GM23338 (cell line): Measurements from ENCODE around the gene PRCC. TPM values are rescaled to one million over a fixed set of nuclear protein-coding genes. Genes with fewer than 3 reads are reported as not detected.

Experiments used
- ATAC-seq: fragments of 200-7000 bp; cut with Tn5 transposase; 3 replicates; pipeline ENCODE4 v1.9.1; 2020
- DNase-seq: peaks from one replicate; pipeline ENCODE4 v3.0.0-alpha.2; 2015; ENCODE audit warnings: low spot score
- H2AFZ ChIP-seq: fragments of 200-600 bp; sonication (generic); 2 replicates; pipeline ENCODE4 v1.8.0; 2016; ENCODE audit warnings: antibody characterized with exemption, mild to moderate bottlenecking, moderate library complexity
- H3F3A ChIP-seq: fragments of 200-600 bp; sonication (generic); replicated peaks from 2 replicates; pipeline ENCODE4 v1.8.0; 2017; ENCODE audit warnings: antibody characterized with exemption, mixed run types, low read depth
- H3K27ac ChIP-seq: fragments of 200-600 bp; sonication (generic); 2 replicates; pipeline ENCODE4 v1.6.1; 2016; ENCODE audit warnings: low read depth
- H3K27me3 ChIP-seq: fragments of 200-600 bp; sonication (generic); 2 replicates; pipeline ENCODE4 v1.8.0; 2016; ENCODE audit warnings: mild to moderate bottlenecking, mixed run types, moderate library complexity; ENCODE audit not compliant: insufficient read depth
- H3K36me3 ChIP-seq: fragments of 200-600 bp; sonication (generic); 2 replicates; pipeline ENCODE4 v1.8.0; 2016; ENCODE audit warnings: mild to moderate bottlenecking; ENCODE audit not compliant: insufficient read depth
- H3K4me1 ChIP-seq: fragments of 200-600 bp; sonication (generic); 2 replicates; pipeline ENCODE4 v1.8.0; 2016; ENCODE audit warnings: mild to moderate bottlenecking, moderate library complexity; ENCODE audit not compliant: insufficient read depth
- H3K4me2 ChIP-seq: fragments of 200-600 bp; sonication (generic); 2 replicates; pipeline ENCODE4 v1.7.1; 2017; ENCODE audit warnings: mixed run types
- H3K4me3 ChIP-seq: fragments of 200-600 bp; sonication (generic); 2 replicates; pipeline ENCODE4 v1.6.1; 2016; ENCODE audit warnings: mixed run types
- H3K79me2 ChIP-seq: fragments of 200-600 bp; sonication (generic); replicated peaks from 2 replicates; pipeline ENCODE4 v1.8.0; 2017; ENCODE audit warnings: mild to moderate bottlenecking; ENCODE audit not compliant: insufficient read depth
- H3K9me2 ChIP-seq: fragments of 200-600 bp; sonication (generic); 2 replicates; pipeline ENCODE4 v1.8.0; 2017; ENCODE audit not compliant: insufficient read depth
- H4K20me1 ChIP-seq: fragments of 200-600 bp; sonication (generic); replicated peaks from 2 replicates; pipeline ENCODE4 v1.8.0; 2017; ENCODE audit warnings: mild to moderate bottlenecking; ENCODE audit not compliant: insufficient read depth
- H3K27ac Mint-ChIP-seq: 2 replicates; pipeline ENCODE4 v1.8.0; 2020; ENCODE audit warnings: inconsistent platforms, mild to moderate bottlenecking, moderate library complexity, mixed read lengths
- H3K27me3 Mint-ChIP-seq: 3 replicates; pipeline ENCODE4 v1.8.0; 2022; ENCODE audit warnings: low read depth, mild to moderate bottlenecking, moderate library complexity, mixed read lengths, inconsistent platforms; ENCODE audit not compliant: insufficient read depth, poor library complexity
- H3K36me3 Mint-ChIP-seq: 3 replicates; pipeline ENCODE4 v1.8.0; 2021; ENCODE audit warnings: low read depth, mild to moderate bottlenecking, inconsistent platforms, moderate library complexity, mixed read lengths
- H3K4me1 Mint-ChIP-seq: 3 replicates; pipeline ENCODE4 v1.8.0; 2020; ENCODE audit warnings: mild to moderate bottlenecking, inconsistent platforms, mixed read lengths
- H3K4me3 Mint-ChIP-seq: 3 replicates; pipeline ENCODE4 v1.8.0; 2021; ENCODE audit warnings: moderate library complexity, mild to moderate bottlenecking, inconsistent platforms, mixed read lengths
- H3K9me3 Mint-ChIP-seq: 3 replicates; pipeline ENCODE4 v1.8.0; 2020; ENCODE audit warnings: moderate library complexity, mild to moderate bottlenecking, inconsistent platforms, mixed read lengths
- ETS1 ChIP-seq: IDR thresholded peaks from 2 replicates; pipeline ENCODE4 v1.6.1; 2016; ENCODE audit warnings: antibody characterized with exemption
- EZH2 ChIP-seq: fragments of 200-600 bp; sonication (generic); IDR thresholded peaks from one replicate; pipeline ENCODE4 v1.8.0; 2017; ENCODE audit warnings: antibody characterized with exemption, mild to moderate bottlenecking, low read depth; ENCODE audit not compliant: unreplicated experiment
- JUNB ChIP-seq: IDR thresholded peaks from one replicate; pipeline ENCODE4 v1.6.1; 2016; ENCODE audit warnings: antibody characterized with exemption; ENCODE audit not compliant: unreplicated experiment
- POLR2AphosphoS5 ChIP-seq: IDR thresholded peaks from 2 replicates; pipeline ENCODE4 v1.6.1; 2016; ENCODE audit warnings: antibody characterized with exemption, low read depth
- REST ChIP-seq: IDR thresholded peaks from one replicate; pipeline ENCODE4 v1.6.1; 2018; ENCODE audit warnings: antibody characterized with exemption; ENCODE audit not compliant: unreplicated experiment
- STAT1 ChIP-seq: IDR thresholded peaks from one replicate; pipeline ENCODE4 v1.6.1; 2016; ENCODE audit warnings: antibody characterized with exemption; ENCODE audit not compliant: unreplicated experiment
- ZNF114 ChIP-seq: fragments of 250-450 bp; sonication (Bioruptor Pico); IDR thresholded peaks from 2 replicates; pipeline ENCODE4 v1.5.0; 2020; ENCODE audit warnings: mild to moderate bottlenecking, moderate library complexity
- polyA plus RNA-seq: library from polyadenylated mRNA; unstranded; fragments of >200 nt; fragmentation: Nextera tagmentation; extraction: Ambion mirVana; gene quantifications from 2 replicates; pipeline ENCODE4 v1.2.1, GENCODE V29; 2016
- total RNA-seq: library from RNA; depleted of rRNA; stranded (reverse); fragments of >200 nt; shearing (Covaris generic); gene quantifications from 2 replicates; pipeline ENCODE4 v1.2.3, GENCODE V29; 2014

PRCC gene
- total and polyA plus RNA-seq, 2 experiments from 2014 or later = 66.2 to 72.9 TPM

GRCh38 chr1:156804572-156805243, 37.4 kb downstream of the PRCC start (continued):
- TF ChIP-seq ETS1 (no peak), REST (no peak), POLR2AphosphoS5 (no peak), STAT1 (no peak), EZH2 (no peak), ZNF114 (CRISPR knock-in tag) (no peak), JUNB (no peak)

- Mint-ChIP-seq H3K4me1 (peaks cover 6% of the 10 kb centered on the region; the same call in 2 of the 3 replicates), H3K27me3 (peaks cover 21% of the 10 kb centered on the region), H3K4me3 (no peak overlapping the region), H3K36me3 (peaks cover 11% of the 10 kb centered on the region), H3K27ac (no peak overlapping the region), H3K9me3 (no peaks in the 10 kb centered on the region)
- H2AFZ ChIP-seq = no peak overlapping the region
- H3K4me3 ChIP-seq = no peak overlapping the region
- TF ChIP-seq ZNF114 (CRISPR knock-in tag) = no peak
- H3K27ac ChIP-seq = no peak overlapping the region
- H3K9me2 ChIP-seq = no peaks in the 10 kb centered on the region
- DNase-seq (no peak), ATAC-seq (no peak)
- peaks cover 4% of the 10 kb centered on the region; the same call in 1 of the 2 replicates for H4K20me1 ChIP-seq
- H3K4me2 ChIP-seq = no peak overlapping the region
- no peaks in the 10 kb centered on the region for H3K27me3 ChIP-seq
- no peaks in the 10 kb centered on the region for H3K79me2 ChIP-seq
- no peaks in the 10 kb centered on the region for H3F3A ChIP-seq
- H3K4me1 ChIP-seq = no peaks in the 10 kb centered on the region; the same call in 1 of the 2 replicates
- no peaks in the 10 kb centered on the region for H3K36me3 ChIP-seq
Measured at GRCh38 chr1:156805766-156806511, 38.6 kb downstream of the PRCC start.
